Stimulated activated CD4-positive, alpha-beta T cell treated with anti-CD3 and anti-CD28 coated beads, TNF-alpha, amount 100 ng/mL, for 48 hours (primary cell): ENCODE data around the gene IGSF11.
"Not testable (repeated sequence)": the region's sequence is repeated elsewhere in the genome, so short reads cannot be mapped to it uniquely, and the experiment has no call there.

ENCODE experiments used
- DNase-seq, 3 donors: peaks; one replicate each; pipeline ENCODE4 v3.0.0-alpha.2; 2020; ENCODE audit warnings: low read depth in 3 of 3

The IGSF11 gene, protein sequence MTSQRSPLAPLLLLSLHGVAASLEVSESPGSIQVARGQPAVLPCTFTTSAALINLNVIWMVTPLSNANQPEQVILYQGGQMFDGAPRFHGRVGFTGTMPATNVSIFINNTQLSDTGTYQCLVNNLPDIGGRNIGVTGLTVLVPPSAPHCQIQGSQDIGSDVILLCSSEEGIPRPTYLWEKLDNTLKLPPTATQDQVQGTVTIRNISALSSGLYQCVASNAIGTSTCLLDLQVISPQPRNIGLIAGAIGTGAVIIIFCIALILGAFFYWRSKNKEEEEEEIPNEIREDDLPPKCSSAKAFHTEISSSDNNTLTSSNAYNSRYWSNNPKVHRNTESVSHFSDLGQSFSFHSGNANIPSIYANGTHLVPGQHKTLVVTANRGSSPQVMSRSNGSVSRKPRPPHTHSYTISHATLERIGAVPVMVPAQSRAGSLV

DNA sequence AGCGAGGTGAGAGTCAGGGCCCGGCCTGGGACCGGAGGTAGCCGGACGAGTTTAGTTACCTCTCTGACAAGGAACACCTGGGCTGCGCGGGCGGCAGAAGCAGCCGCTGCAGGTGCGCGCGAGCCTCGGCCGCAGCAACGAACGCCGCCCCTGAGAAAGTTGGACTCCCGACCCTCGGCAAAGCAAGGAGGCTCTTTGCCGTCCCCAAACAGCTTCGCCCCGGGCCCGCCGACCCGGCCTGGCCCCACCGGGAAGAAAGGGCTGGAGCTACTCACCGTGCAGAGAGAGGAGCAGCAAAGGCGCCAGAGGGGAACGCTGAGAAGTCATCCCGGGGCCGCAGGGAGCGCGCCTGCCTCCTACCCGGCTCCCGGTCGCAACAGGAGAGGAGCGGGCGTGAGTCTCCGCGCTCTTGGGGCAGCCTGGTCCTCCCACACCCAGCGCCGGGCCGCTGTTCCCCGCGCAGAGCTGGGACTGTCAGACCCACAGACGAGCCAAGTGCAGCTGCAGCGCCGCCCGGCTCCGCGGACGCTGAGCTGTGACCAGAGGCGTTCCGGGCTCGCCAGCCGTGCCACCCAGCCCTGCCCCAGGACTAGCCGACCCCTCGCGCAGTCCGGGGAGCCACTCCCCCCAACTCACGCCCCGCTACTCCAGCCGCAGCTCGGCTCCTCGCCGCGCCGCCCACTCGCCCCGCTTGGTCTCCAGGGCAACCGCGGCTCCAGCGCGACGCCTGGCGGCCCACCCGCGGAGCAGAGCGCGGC lies at the start of gene IGSF11:
TSS of gene IGSF11 (minus strand) at position 591 of the 758 bp plus-strand sequence. CDS start at position 327, 264 bp downstream.
- peak; percentile 28 to 59 (median 48) for DNase-seq

DNA sequence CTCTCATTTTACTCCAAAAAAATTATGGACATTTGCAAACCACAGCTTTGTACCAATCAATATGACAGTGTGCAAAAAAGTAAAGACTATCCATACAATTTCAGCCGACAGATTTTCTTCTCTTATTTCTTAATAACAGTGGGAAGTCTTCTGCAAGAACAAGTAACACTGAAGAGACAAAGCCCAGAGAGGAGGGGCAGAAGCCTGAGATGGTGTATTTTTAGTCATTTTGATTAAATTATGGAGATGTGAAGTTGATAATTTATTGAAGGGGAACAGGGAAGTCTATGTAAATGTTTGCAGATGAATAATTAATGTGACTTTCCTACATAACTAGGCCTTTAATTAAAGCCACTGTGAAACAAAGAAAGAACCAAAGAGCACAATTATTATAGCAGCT lies 45.7 kb upstream of the IGSF11 start:
- no peak for DNase-seq

DNA sequence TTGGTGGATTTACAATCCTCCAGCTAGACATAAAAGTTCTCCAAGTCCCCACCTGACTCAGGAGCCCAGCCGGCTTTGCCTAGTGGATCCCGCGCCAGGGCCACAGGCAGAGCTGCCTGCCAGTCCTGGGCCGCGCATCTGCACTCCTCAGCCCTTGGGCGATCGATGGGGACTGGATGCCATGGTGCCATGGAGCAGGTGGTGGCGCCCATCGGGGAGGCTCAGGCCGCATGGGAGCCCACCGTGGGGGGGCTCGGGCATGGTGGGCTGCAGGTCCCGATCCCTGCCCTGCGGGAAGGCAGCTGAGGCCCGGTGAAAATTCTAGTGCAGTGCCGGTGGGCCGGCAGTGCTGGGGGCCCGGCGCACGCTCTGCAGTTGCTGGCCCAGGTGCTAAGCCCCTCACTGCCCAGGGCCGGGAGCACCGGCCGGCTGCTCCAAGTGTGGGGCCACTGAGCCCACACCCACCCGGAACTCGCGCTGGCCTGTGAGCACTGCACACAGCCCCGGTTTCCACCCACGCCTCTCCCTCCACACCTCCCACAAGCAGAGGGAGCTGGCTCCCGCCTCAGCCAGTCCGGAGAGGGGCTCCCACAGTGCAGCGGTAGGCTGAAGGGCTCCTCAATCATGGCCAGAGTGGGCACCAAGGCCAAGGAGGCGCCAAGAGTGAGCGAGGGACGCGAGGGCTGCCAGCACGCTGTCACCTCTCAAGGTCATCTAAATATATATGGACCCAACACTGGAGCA lies 38.8 kb upstream of the IGSF11 start:
- no peak for DNase-seq

DNA sequence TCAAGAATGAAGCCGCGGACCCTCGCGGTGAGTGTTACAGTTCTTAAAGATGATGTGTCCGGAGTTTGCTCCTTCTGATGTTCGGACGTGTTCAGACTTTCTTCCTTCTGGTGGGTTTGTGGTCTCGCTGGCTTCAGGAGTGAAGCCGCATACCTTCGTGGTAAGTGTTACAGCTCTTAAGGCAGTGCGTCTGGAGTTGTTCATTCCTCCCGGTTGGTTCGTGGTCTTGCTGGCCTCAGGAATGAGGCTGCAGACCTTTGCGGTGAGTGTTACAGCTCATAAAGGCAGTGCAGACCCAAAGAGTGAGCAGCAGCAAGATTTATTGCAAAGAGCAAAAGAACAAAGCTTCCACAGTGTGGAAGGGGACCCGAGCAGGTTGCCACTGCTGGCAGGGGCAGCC lies 37.8 kb upstream of the IGSF11 start:
- DNase-seq: not testable (repeated sequence)

DNA sequence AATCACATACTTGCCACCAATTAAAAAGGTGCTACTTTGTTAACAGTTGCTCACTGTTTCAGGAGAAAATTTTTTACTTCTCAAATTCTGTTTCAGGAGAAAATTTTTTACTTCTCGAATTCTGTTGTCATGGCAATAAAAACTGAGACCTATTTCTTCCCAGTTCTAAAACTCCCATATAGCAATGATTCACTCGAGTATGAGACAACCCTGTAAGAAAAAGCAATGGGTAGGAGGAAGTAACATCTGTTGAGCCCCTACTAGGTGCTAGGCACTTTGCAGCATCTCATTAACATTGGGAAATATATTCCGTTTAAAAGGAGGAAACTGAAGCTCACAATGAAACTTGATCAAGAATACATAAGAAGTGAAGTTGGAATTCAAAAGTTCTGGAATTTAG lies 35.1 kb upstream of the IGSF11 start:
- no peak for DNase-seq

DNA sequence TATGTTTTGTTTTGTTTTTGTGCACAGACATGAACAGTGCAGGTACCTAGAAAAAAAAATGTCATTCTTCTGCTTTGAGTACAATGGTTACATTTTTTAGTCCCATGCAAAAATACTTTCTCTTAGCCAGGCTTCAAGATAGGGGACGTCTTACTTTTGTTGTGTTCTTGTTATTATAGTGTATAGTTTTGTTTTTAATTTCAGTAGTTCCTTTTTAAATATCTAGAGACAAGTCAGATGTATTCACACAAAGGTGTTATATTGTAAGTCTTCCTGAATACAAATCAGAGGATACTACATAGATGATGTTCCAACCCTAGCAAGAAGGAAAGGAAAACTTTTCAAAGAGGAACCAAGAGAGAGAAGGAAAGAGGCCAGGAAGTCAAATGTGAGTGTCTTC lies 28.8 kb upstream of the IGSF11 start:
- no peak for DNase-seq

DNA sequence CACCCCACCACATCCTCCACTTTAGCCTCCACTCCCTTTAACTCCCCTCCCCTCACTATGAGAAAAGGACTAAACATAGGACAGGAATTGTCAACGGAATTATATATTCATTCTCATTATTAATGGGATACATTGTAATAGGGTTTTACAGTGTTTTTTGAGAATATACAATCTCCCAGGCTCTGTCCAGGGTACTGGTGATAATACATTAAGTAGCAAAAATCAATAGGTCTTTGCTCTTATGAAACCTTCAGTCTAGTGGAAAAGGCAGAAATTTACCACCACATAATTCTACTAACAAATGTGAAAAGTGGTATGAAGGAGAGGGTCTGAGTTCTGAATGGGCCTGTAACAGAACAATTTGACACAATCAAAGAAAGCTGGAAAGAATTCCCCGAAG lies 28.2 kb upstream of the IGSF11 start:
- no peak for DNase-seq

DNA sequence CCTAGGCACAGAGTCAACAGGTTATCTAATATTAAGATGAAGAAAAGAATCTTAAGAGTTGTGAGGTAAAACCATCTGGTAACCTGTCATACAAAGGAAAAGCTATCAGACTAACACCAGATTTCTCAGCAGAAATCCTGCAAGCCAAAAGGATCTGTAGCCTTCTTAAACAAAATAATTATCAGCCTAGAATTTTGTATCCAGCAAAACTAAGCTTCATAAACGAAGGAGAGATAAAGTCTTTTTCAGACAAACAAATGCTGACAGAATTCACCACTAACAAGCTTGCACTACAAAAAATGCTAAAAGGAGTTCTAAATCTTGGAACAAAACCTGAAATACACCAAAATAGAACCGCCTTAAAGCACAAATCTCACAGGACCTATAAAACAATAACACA lies 9.9 kb upstream of the IGSF11 start:
- DNase-seq: no peak

DNA sequence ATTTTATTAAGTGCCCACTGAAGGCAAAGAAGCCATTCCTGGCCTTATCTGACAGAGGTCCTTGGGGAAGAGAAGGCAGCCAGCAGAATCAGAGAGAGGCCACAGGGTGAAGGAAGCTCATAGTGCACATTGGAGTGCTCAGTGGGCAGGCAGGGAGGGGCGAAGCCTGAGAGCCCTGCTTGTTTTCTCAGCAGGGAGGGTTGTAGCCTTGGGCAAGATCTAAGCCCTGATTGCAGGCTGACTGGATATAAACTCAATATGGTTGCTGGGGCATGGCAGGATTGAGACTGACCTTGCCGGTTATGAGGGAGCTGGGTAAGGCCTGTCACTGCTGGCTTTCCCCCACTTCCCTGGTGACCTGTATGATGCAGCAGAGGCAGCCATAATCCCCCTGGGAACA lies 7.5 kb upstream of the IGSF11 start:
- DNase-seq: no peak

DNA sequence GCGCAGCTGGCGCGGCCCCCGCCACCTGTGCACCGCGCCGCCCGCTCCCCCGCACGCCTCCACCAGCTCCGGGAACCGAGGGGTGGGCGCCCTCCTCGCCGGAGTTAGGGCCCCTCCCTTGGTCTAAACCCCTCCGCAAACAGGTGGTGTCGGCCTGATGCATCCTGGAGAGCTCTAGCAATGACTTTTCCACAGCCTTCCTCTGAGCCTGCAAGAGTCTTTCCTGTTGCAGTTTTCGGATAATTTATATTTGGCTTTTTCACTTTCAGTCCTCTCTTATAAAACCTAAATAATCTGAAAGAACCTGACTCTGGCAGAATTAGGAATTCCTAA lies 334 bp upstream of the IGSF11 start:
- DNase-seq: no peak

DNA sequence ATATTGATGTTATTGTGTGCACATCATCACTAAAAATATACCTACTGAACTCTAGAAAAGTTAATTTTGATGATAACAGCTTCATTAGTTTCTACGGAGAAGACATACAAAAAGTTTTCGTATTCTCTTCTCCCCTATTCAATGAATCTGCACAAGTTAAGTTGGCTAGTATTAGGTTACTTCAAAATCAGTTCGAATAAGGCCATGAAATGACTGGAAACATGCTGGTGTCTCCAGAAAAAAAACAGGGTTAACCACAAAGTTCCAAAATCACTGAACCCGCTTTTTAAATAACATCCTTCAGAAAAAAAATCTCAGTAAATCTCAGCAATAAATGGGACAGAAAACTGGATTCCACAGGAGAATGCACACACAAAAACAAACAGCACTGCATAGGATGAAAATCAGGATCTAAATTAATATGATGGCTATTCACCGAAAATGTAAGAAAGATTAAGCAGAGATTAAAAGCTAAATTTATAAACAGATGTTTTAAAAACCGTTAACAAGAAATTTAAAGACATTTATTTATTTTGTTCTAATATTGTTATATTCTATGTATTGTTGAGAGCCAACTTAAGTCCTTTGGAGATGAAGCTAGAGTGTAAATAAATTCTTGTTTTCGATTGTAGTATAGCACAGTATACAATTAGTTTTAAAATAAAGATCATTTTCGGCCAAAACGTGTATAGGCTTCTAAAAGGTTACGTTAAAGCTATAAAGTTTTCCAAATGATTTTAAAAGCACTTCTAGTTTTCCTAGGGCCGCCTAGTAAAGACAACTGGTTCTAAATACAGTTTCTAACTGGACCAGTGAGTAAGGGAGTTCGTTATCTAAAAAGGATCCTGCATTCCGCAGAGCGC lies 1.0 kb downstream of the IGSF11 start:
- no peak for DNase-seq

DNA sequence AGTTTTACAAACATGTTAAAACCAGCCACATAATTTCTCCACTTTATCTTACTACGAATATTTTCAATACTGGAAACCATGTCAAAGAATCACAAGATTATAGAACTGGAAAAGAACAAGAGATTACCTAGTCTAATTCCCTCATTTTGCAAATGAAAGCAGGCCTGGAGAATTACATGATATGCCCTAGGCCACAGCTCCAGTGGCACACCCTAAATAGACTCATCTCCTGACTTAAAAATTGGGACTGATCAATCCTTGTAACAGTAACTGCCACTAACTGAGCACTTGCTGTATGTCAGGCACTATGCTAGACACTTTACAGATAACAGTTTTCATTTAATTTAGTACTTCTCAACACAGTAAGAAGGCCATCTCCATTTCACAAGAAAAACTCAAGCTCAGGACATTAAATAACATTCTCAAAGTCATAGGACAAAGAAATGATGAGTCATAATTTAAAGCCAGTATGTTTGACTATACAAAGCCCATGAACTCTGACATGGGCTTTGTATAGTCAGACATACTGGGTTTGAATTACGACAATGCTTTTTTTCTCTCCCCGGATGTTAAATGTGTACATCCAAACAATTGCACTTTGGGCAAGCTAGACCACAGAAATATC lies 9.4 kb downstream of the IGSF11 start:
- DNase-seq: no peak

DNA sequence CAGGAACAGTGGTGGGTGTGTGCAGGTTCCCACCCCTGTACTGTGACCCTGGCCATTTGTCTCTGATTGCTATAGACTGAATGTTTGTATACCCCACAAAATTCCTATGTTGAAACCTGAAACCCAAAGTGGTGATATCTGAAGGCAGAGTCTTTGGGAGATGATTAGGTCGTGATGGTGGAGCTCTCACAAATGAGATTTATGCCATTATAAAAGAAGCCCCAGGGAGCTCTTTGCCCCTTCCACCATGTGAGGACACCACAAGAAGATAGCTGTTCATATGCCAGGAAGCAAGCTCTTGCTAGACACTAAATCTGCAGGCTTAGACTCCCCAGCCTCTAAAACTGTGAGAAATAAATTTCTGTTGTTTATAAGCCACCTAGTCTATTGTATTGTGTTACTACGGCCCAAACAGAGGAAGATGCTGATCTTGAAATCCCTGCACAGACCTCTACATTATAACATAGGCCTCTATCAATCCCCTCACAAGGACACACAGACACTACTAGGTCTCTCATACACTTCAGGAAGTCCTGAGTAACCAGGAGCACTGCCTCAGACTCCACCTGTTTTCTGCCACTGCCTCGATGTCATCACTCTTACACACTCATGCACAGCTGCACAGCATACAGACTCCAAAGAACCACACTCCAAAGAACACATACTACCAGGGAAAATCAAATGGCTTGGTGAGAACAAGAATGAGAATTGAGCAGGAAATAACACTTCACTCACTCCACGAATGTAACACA lies 14.7 kb downstream of the IGSF11 start:
- no peak for DNase-seq

DNA sequence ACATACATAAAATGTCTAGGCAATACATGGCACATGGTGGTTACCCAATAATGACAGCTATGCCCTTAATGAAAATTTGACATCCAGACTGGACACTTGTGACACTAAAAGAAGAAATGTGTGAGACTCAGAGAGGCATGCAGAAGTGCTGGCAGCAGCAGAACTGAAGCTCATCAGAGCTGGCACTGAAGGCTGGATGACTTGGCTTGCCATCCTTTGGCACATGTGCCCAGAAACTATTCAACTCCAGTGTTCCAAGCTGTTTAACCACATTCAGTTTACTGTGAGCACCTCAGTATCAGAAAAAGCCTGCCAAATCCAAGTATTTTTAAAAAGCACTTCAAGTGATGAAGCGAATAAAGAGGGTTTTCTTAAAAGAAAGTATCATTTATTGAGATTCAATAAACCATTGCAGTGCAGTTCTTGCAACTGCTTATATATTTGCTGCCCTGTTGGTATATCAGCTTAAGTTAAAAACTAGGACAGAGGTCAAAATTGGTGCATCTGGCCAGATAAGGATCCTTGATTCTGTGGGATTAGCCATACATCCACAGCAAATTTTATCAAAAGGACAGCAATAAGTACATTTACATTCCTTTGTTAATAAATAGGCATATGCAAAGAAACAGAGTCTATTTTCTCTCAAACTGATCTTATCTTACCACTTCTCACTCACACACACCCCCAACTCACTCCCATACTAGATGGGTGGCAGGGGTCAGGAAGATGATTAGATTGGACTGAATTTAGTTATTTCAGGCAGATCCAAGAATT lies 15.8 kb downstream of the IGSF11 start:
- DNase-seq: no peak

DNA sequence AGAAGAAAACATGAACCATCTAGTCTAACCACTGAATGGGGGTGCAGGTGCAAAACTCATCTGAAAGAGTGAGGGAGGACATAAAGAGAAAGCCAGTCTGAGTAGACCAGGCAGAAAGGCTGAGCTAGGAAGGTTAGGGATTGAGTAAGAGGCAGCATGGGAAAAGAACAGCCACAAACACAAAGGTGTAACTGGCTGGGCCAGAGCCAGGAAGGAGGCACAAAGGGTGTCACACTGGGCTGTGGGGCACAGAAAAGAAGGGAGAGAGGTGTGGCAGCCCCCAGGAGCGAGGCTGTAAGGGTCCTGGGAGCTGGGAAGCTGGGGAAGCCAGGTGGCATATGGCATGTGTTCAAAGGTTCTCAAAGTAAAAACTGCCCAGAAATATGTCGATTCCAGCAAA lies 18.7 kb downstream of the IGSF11 start:
- no peak for DNase-seq

DNA sequence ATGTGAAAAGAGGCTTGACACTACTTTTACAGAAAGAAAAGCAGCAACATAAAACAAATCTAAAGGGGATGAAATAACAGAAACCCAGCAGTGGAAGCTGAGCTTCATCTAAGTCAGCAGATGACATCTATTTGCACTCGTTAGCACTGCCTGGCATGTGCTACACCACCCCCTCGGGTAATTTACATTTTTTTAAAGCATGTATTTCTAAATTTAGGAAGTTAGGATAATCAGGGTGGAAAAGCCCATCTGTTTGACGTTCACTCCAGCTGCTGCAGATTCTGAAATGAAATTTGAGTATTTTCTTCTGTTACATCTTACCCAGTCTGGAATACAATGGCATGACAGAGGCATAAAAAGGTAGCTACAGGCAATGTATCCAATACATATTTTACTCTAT lies 20.7 kb downstream of the IGSF11 start:
- no peak for DNase-seq

DNA sequence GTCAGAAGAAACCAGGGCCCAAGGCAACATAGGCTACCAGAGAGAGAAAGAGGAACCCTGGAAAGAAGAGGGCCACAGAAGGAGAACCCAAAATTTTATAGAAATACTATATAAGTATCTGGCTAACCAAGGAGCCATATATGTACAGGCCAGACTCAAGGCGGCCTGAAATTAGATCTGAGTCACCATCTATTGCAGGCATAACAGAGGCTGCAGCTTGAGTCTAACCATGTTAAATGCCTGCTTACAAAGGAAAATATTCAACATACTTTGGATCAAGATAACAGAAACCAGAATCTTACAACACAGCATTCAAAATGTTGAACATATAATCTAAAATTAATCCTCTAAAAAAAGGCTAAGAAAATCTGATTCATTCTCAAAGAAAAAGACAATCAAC lies 23.1 kb downstream of the IGSF11 start:
- no peak for DNase-seq

DNA sequence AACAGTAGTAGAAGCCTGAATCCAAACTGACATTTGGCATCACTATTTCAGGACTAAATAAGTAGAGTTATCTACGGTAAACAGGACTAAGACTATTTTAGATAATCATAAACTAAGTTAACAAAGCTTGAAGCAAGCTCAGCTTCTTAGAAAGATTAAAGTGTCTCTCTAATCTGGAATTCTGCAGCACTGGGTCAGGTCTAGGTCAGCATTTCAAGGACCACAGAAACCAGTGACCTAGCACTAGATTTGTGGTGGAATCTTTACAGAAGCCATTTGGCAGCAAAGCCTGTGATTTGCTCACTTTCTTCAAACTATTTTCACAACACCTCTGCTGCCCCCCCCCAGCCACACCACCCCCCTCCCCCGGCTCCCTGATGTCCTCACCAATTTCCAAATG lies 37.5 kb downstream of the IGSF11 start:
- no peak for DNase-seq

DNA sequence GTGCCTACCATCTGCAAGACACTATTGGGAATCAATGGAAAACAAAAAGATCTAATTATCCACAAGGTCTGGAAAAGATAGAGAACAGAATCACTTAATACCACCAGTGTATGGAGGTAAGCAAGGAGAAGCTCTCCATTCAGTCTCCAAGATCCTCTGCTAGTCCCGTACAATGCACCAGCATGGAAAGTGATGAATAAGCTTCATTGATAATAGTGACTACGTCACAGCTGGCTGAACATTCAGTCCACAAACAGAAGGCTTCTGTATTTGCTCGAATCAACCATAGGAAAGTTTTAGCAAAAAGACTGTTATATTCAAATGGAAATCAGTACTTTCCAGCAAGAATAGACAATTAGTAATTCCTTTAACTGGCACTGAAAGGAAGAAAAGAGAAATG lies 42.9 kb downstream of the IGSF11 start:
- DNase-seq: no peak
